Spleen (tissue), 13 donors: ENCODE measurements around the gene EMX2. TPM values are rescaled to one million over a fixed set of nuclear protein-coding genes. Genes with fewer than 3 reads are reported as not detected.
A peak's percentile ranks its signal among the peaks of the same experiment; 100 is the strongest.

Experiments used
- DNase-seq: peaks from one replicate; pipeline ENCODE4 v3.0.0-alpha.2; 2020
- H3K27ac ChIP-seq, 8 donors: fragments of 200-600 bp; sonication (generic) in 7 of 8; 1 replicate in 4 of 8; 2 replicates in 4 of 8; pipeline versions ENCODE4 v1.5.0 to v1.8.0; 2016 to 2021; ENCODE audit warnings: inconsistent platforms in 4 of 8, mild to moderate bottlenecking in 4 of 8, moderate library complexity in 1 of 8
- H3K27me3 ChIP-seq, 7 donors: fragments of 200-600 bp; sonication (generic) in 6 of 7; replicated peaks in 1 of 7; 1 replicate in 4 of 7; 2 replicates in 3 of 7; pipeline versions ENCODE4 v1.5.0 to v1.8.0; 2016 to 2021; ENCODE audit warnings: inconsistent platforms in 3 of 7, mild to moderate bottlenecking in 1 of 7
- H3K36me3 ChIP-seq, 6 donors: fragments of 200-600 bp; sonication (generic) in 5 of 6; 1 replicate in 4 of 6; 2 replicates in 2 of 6; pipeline versions ENCODE4 v1.5.0 to v1.8.0; 2016 to 2021; ENCODE audit warnings: inconsistent platforms in 2 of 6
- H3K4me1 ChIP-seq, 6 donors: fragments of 200-600 bp; sonication (generic) in 5 of 6; 1 replicate in 3 of 6; 2 replicates in 3 of 6; pipeline versions ENCODE4 v1.5.0 to v1.8.0; 2016 to 2021; ENCODE audit warnings: inconsistent platforms in 3 of 6
- H3K4me3 ChIP-seq, 8 donors: fragments of 200-600 bp; sonication (generic) in 7 of 8; 1 replicate in 4 of 8; 2 replicates in 4 of 8; pipeline versions ENCODE4 v1.5.0 to v1.8.0; 2016 to 2021; ENCODE audit warnings: inconsistent platforms in 4 of 8, mild to moderate bottlenecking in 4 of 8, moderate library complexity in 2 of 8
- H3K9me3 ChIP-seq, 8 donors: fragments of 200-600 bp; sonication (generic) in 7 of 8; 1 replicate in 4 of 8; 2 replicates in 4 of 8; pipeline versions ENCODE4 v1.5.0 to v1.8.0; 2016 to 2021; ENCODE audit warnings: inconsistent platforms in 4 of 8
- CTCF ChIP-seq, 11 experiments: fragments of 200-600 bp in 7 of 11; fragments of 450-650 bp in 4 of 11; sonication (generic) in 4 of 11; IDR thresholded peaks in 8 of 11; conservative IDR thresholded peaks in 3 of 11; 1 replicate in 7 of 11; 2 replicates in 4 of 11; pipeline versions ENCODE4 v1.4.0 to v1.8.0; 2016 to 2021; ENCODE audit warnings: antibody characterized with exemption in 11 of 11, inconsistent platforms in 4 of 11, mild to moderate bottlenecking in 1 of 11
- POLR2A ChIP-seq, 3 donors: fragments of 450-650 bp; IDR thresholded peaks; one replicate each; pipeline ENCODE4 v1.5.1; 2017; ENCODE audit warnings: antibody characterized with exemption in 3 of 3, mild to moderate bottlenecking in 1 of 3
- POLR2AphosphoS5 ChIP-seq, 3 donors: sonication (generic); formaldehyde crosslinking; IDR thresholded peaks; one replicate each; pipeline ENCODE4 v1.5.1; 2017; ENCODE audit warnings: antibody characterized with exemption in 3 of 3
- WGBS, 5 donors: extraction: QIAGEN DNeasy Blood & Tissue Kit in 3 of 5; methylation state at CpG; one replicate each; pipeline versions ENCODE4 v1.1.5 to v1.1.7; 2013 to 2018; 5-methylcytosine and 5-hydroxymethylcytosine counted together
- intact Hi-C: fragments of 100-400 bp; cut with DNase I; formaldehyde crosslinking; loops from one replicate; pipeline ENCODE4 v1.15.0; 2023; ENCODE audit warnings: low total_unique reads
- long read RNA-seq, 2 donors: transcript quantifications; one replicate each; lab custom pipeline, GENCODE V29; 2026
- polyA plus RNA-seq, 3 donors: library from polyadenylated mRNA; stranded (reverse); fragments of 200-250 nt; gene quantifications; one replicate each; pipeline ENCODE4 v1.2.1, GENCODE V29; 2013
- total RNA-seq, 7 donors: library from RNA; depleted of rRNA in 3 of 7; stranded (reverse); fragments of >200 nt in 3 of 7; fragmentation: NEBNext Ultra II Directional in 4 of 7; extraction: Animal tissue kit (Norgen Biotek cat#: 25700) in 4 of 7; gene quantifications; one replicate each; pipeline versions ENCODE4 v1.1.0 to v1.2.1, GENCODE V29; 2016 to 2021
- donor health status: healthy with polysubstance abuse.
- donor health status: DM: no; HTN: no; CAD: no; lungs with moderate emphysema.
- donor health status: DM: no; HTN: no; CAD: no.
- donor health status: Bipolar disorder and iron deficiency.
- donor health status: healthy.
- donor health status: DM: no; HTN: no; CAD: no.
- donor health status: DM: yes; HTN: yes; CAD: no.

Gene EMX2
- total RNA-seq = not detected
- under 1 TPM in 1 of 3 donors, not detected in 2; 0.06 TPM for polyA plus RNA-seq
- long read RNA-seq, donor 1 = 0 reads
- long read RNA-seq, donor 2, partial matches to known transcripts = 0 of 1 reads
- long read RNA-seq, donor 2, other reads (novel, unspliced or antisense) = 0 of 1 reads

GRCh38 chr10:117542706-117543224 lies at the start of gene EMX2:
TSS of gene EMX2 (plus strand) at chr10:117542746. CDS start at chr10:117543268, 522 bp downstream.
- Histone ChIP-seq H3K4me3 (peak within 1 kb of the TSS in 6 of 8 donors; percentile 16 to 56 (median 25)), H3K9me3 (no peaks in the 10 kb centered on the region), H3K27ac (no peak within 1 kb of the TSS), H3K36me3 (no peaks in the 10 kb centered on the region), H3K4me1 (peaks cover 17 to 75% (median 61%) of the 10 kb centered on the region in 6 donors), H3K27me3 (peaks cover 25 to 100% (median 100%) of the 10 kb centered on the region in 7 donors)
- no peak for DNase-seq
- intact Hi-C loops = loop anchor here (10.0 kb wide), 1 partner anchor 142 kb away; no protein-coding TSS in a partner anchor
- 6 to 9% (median 8%) methylated on average over 24 to 26 of the region's 26 CpGs for WGBS, 5 donors
- TF ChIP-seq POLR2A (IDR thresholded peaks at IDR 0.05) (no peak), POLR2AphosphoS5 (IDR thresholded peaks at IDR 0.05) (no peak), CTCF (IDR thresholded peaks at IDR 0.05 in 8 of 11, conservative IDR thresholded peaks at IDR 0.05 in 3 of 11) (no peak)

GRCh38 chr10:117496031-117496430 lies 46.5 kb upstream of the EMX2 start:
- peaks cover 0 to 70% (median 14%) of the 10 kb centered on the region in 7 donors for H3K27me3 ChIP-seq
- no peak overlapping the region for H3K27ac ChIP-seq
- no peak for DNase-seq
- TF ChIP-seq POLR2AphosphoS5 (IDR thresholded peaks at IDR 0.05) = no peak
- TF ChIP-seq POLR2A (IDR thresholded peaks at IDR 0.05) = no peak
- TF ChIP-seq CTCF (IDR thresholded peaks at IDR 0.05 in 8 of 11, conservative IDR thresholded peaks at IDR 0.05 in 3 of 11) = no peak
- WGBS, 5 donors = 44 to 63% (median 50%) methylated on average over 5 of the region's 5 CpGs
- H3K4me3 ChIP-seq = no peak overlapping the region
- no peaks in the 10 kb centered on the region for H3K36me3 ChIP-seq
- peaks cover 0 to 7% (median 5%) of the 10 kb centered on the region in 6 donors for H3K4me1 ChIP-seq
- H3K9me3 ChIP-seq = no peaks in the 10 kb centered on the region
- intact Hi-C loops = loop anchor here (2.0 to 5.0 kb wide), 2 partner anchors 747 to 926 kb away; no protein-coding TSS in a partner anchor

GRCh38 chr10:117496616-117497028 lies 45.9 kb upstream of the EMX2 start:
- peaks cover 0 to 7% (median 5%) of the 10 kb centered on the region in 6 donors for H3K4me1 ChIP-seq
- peaks cover 0 to 70% (median 14%) of the 10 kb centered on the region in 7 donors for H3K27me3 ChIP-seq
- 9 to 11% (median 9%) methylated on average over 17 of the region's 17 CpGs for WGBS, 5 donors
- intact Hi-C loops = loop anchor here (2.0 to 5.0 kb wide), 2 partner anchors 746 to 926 kb away; no protein-coding TSS in a partner anchor
- TF ChIP-seq CTCF (IDR thresholded peaks at IDR 0.05 in 8 of 11, conservative IDR thresholded peaks at IDR 0.05 in 3 of 11) = peak; percentile 80 to 96 (median 92)
- TF ChIP-seq POLR2A (IDR thresholded peaks at IDR 0.05) = no peak
- no peaks in the 10 kb centered on the region for H3K36me3 ChIP-seq
- no peak overlapping the region for H3K27ac ChIP-seq
- peak; percentile 92 for DNase-seq
- H3K4me3 ChIP-seq = no peak overlapping the region
- no peaks in the 10 kb centered on the region for H3K9me3 ChIP-seq

DNA sequence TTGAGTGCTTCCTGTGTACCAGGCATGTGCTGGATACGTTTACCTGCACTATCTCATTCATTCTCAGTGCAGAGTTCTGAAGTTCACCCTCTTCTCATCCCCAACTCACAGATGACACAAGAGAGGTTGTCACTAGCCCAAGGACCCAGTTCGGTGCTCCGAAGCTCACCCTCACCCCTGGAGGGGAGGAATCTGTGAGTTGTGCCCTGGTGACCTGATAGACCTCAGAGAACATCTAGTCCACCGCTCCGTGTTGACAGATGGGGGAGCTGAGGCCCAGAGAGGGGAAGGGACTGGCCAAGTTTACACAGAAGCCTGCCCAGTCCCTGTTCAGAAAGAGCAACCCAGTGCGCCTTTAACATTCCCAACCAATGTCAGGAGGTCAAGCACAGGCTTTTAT lies 44.8 kb upstream of the EMX2 start:
- H3K4me1 ChIP-seq = peaks cover 0 to 7% (median 5%) of the 10 kb centered on the region in 6 donors
- intact Hi-C loops = loop anchor here (2.0 to 5.0 kb wide), 2 partner anchors 745 to 925 kb away; no protein-coding TSS in a partner anchor
- no peak overlapping the region for H3K27ac ChIP-seq
- 78 to 86% (median 86%) methylated on average over 6 of the region's 6 CpGs for WGBS, 5 donors
- no peaks in the 10 kb centered on the region for H3K9me3 ChIP-seq
- DNase-seq = peak; percentile 56
- peaks cover 0 to 70% (median 14%) of the 10 kb centered on the region in 7 donors for H3K27me3 ChIP-seq
- no peaks in the 10 kb centered on the region for H3K36me3 ChIP-seq
- no peak for TF ChIP-seq POLR2AphosphoS5 (IDR thresholded peaks at IDR 0.05)
- TF ChIP-seq CTCF (IDR thresholded peaks at IDR 0.05 in 8 of 11, conservative IDR thresholded peaks at IDR 0.05 in 3 of 11) = no peak
- no peak for TF ChIP-seq POLR2A (IDR thresholded peaks at IDR 0.05)
- H3K4me3 ChIP-seq = no peak overlapping the region
